DMS53 treated with DMSO at 0.1 percent for 48 hours (cell line): Measurements from ENCODE around the gene KRT77.
"Not testable (repeated sequence)": the region's sequence is repeated elsewhere in the genome, so short reads cannot be mapped to it uniquely, and the experiment has no call there.

Experiments
- DNase-seq: peaks from one replicate; lab custom pipeline; 2025; ENCODE audit not compliant: unreplicated experiment; lab: John Stamatoyannopoulos, UW

KRT77 gene

GRCh38 chr12:52677671-52678070 is 25.7 kb downstream of the KRT77 start:
- DNase-seq, result no peak

GRCh38 chr12:52677126-52677525 is 26.2 kb downstream of the KRT77 start:
- DNase-seq, result no peak

GRCh38 chr12:52676163-52676562 is 27.2 kb downstream of the KRT77 start:
- DNase-seq, result no peak

- no peak for DNase-seq
Observed at GRCh38 chr12:52675301-52675701, 28.0 kb downstream of the KRT77 start.

GRCh38 chr12:52674433-52674775 is 28.9 kb downstream of the KRT77 start:
- no peak for DNase-seq

- no peak for DNase-seq
Observed at GRCh38 chr12:52673713-52674432, 29.5 kb downstream of the KRT77 start.

GRCh38 chr12:52673217-52673616 is 30.1 kb downstream of the KRT77 start:
- no peak for DNase-seq

GRCh38 chr12:52672321-52672933 is 30.9 kb downstream of the KRT77 start:
- no peak for DNase-seq

GRCh38 chr12:52670961-52671360 is 32.4 kb downstream of the KRT77 start:
- no peak for DNase-seq

- no peak for DNase-seq
Observed at GRCh38 chr12:52670506-52670905, 32.8 kb downstream of the KRT77 start.

- not testable (repeated sequence) for DNase-seq
Observed at GRCh38 chr12:52669941-52670340, 33.4 kb downstream of the KRT77 start.

- DNase-seq, result no peak
Observed at GRCh38 chr12:52669426-52669825, 33.9 kb downstream of the KRT77 start.

- no peak for DNase-seq
Observed at GRCh38 chr12:52667931-52668330, 35.4 kb downstream of the KRT77 start.

GRCh38 chr12:52667509-52667908 is 35.8 kb downstream of the KRT77 start:
- DNase-seq, result no peak

GRCh38 chr12:52666471-52666870 is 36.9 kb downstream of the KRT77 start:
- DNase-seq, result no peak

- no peak for DNase-seq
Observed at GRCh38 chr12:52663420-52663819, 39.9 kb downstream of the KRT77 start.

- no peak for DNase-seq
Observed at GRCh38 chr12:52662918-52663229, 40.5 kb downstream of the KRT77 start.

- no peak for DNase-seq
Observed at GRCh38 chr12:52662093-52662917, 41.0 kb downstream of the KRT77 start.

- DNase-seq, result no peak
Observed at GRCh38 chr12:52661668-52662067, 41.7 kb downstream of the KRT77 start.

GRCh38 chr12:52660934-52661499 is 42.3 kb downstream of the KRT77 start:
- no peak for DNase-seq

- no peak for DNase-seq
Observed at GRCh38 chr12:52659951-52660350, 43.4 kb downstream of the KRT77 start.

GRCh38 chr12:52659395-52659794 is 43.9 kb downstream of the KRT77 start:
- no peak for DNase-seq
